Measurements from ENCODE around the gene ATP6V0A4. TPM values are rescaled to one million over a fixed set of nuclear protein-coding genes. Genes with fewer than 3 reads are reported as not detected.

The ATP6V0A4 gene
- 1 to 10 TPM; 1.3 to 4.4 TPM for polyA plus RNA-seq

- H3K27me3 ChIP-seq (ENCODE audit: control insufficient read depth in 1 of 2, insufficient read depth in 2 of 2, low read length in 2 of 2) = no peaks in the 10 kb centered on the region
- no peak within 1 kb of the TSS for H3K27ac ChIP-seq (ENCODE audit: low read depth in 2 of 2, low read length in 1 of 2)
- H3K36me3 ChIP-seq (ENCODE audit: control insufficient read depth in 2 of 2, insufficient read depth in 2 of 2, low read length in 1 of 2) = no peaks in the 10 kb centered on the region
- WGBS, 2 donors = 21 to 27% methylated on average over 14 of the region's 14 CpGs
- peaks cover 0 to 5% of the 10 kb centered on the region in 2 donors for H3K9me3 ChIP-seq (ENCODE audit: control insufficient read depth in 2 of 2, insufficient read depth in 1 of 2, low read depth in 1 of 2, low read length in 1 of 2)
- no peaks in the 10 kb centered on the region for H3K4me1 ChIP-seq (ENCODE audit: control insufficient read depth in 2 of 2, insufficient read depth in 2 of 2, low read length in 1 of 2)
- no peak within 1 kb of the TSS for H3K4me3 ChIP-seq (ENCODE audit: low read depth in 1 of 2, low read length in 2 of 2)
Observed at GRCh38 chr7:138797715-138798320, at the start of gene ATP6V0A4, which contains the start of gene TMEM213. Gene ATP6V0A4, minus strand, starts transcription at chr7:138798196. Its CDS starts 26,949 bp downstream, at chr7:138771247. Gene TMEM213, plus strand, starts transcription at chr7:138797994. Its CDS starts 111 bp downstream, at chr7:138798105.

DNA sequence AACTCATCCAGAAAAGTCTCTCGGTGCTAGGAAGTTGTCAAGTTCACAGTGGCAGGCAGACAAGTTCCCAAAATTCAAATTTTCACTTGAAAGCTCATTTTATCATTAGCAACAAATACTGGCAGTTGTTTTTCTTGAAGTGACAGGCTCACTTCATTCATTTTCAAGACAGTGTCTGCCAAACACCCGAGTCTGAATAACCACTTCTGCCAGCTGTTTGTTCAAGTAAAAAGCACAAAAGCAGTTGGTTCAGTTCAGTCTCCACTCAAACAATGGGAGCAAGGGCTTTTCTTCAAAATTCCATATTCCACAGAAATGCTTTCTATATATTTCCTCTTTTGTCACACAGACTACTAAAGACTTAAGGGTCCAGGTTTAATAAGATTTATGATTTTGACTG lies 47.7 kb upstream of the ATP6V0A4 start:
- peaks cover 0 to 2% of the 10 kb centered on the region in 2 donors for H3K27me3 ChIP-seq (ENCODE audit: control insufficient read depth in 1 of 2, insufficient read depth in 2 of 2, low read length in 2 of 2)
- WGBS, 2 donors = 35 to 38% methylated on average over 2 of the region's 2 CpGs
- no peak overlapping the region for H3K4me3 ChIP-seq (ENCODE audit: low read depth in 1 of 2, low read length in 2 of 2)
- no peak overlapping the region for H3K27ac ChIP-seq (ENCODE audit: low read depth in 2 of 2, low read length in 1 of 2)
- no peaks in the 10 kb centered on the region for H3K36me3 ChIP-seq (ENCODE audit: control insufficient read depth in 2 of 2, insufficient read depth in 2 of 2, low read length in 1 of 2)
- H3K9me3 ChIP-seq (ENCODE audit: control insufficient read depth in 2 of 2, insufficient read depth in 1 of 2, low read depth in 1 of 2, low read length in 1 of 2) = no peaks in the 10 kb centered on the region
- no peaks in the 10 kb centered on the region for H3K4me1 ChIP-seq (ENCODE audit: control insufficient read depth in 2 of 2, insufficient read depth in 2 of 2, low read length in 1 of 2)

DNA sequence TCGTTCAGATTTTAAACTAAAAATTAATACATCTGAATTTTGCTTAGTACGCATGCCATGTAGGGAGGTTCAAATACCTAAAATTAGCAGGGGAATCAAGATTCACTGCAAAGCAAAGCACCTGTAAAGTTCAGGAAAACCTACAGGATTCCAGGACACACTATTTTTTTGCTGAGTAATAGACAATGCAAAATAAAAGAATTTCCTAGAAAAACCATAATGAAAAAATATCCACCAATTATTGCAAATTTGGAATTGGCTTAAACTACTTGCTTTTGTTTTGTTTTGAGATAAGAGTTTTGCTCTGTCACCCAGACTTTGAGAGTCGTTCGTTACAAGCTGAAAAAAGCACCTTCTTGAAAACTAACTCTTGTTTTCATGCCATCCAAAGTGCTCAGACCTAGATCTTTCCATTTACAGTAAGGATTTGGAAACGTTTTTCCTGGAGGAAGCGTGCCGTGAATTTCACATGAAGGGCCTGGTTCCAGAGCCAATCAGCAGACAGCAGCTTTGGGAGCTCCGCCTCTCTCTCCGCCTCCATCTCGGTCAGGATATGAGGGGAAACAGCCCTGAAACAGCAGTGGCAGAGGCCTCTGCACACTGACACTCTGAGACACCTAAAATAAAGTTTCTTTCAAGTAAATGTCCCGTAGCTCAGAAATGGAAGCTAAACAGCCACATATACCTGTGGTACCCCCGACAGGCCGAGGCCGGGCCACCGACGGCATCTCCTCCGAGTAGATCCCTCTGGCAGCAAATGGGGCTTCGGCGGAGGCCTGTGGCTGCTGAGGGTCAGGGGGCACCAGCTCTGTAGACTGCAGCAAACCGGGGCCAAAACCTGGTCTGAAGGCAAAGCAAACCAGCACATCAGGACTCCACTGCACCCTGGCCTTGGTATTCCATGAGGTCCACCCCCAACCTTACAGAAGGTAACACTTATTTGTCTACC lies 45.9 kb upstream of the ATP6V0A4 start:
- WGBS, 2 donors = 91 to 92% methylated on average over 20 of the region's 20 CpGs
- Histone ChIP-seq H3K27ac (ENCODE audit: low read depth in 2 of 2, low read length in 1 of 2) (no peak overlapping the region), H3K4me1 (ENCODE audit: control insufficient read depth in 2 of 2, insufficient read depth in 2 of 2, low read length in 1 of 2) (no peaks in the 10 kb centered on the region), H3K27me3 (ENCODE audit: control insufficient read depth in 1 of 2, insufficient read depth in 2 of 2, low read length in 2 of 2) (peaks cover 0 to 2% of the 10 kb centered on the region in 2 donors), H3K36me3 (ENCODE audit: control insufficient read depth in 2 of 2, insufficient read depth in 2 of 2, low read length in 1 of 2) (no peaks in the 10 kb centered on the region), H3K4me3 (ENCODE audit: low read depth in 1 of 2, low read length in 2 of 2) (no peak overlapping the region), H3K9me3 (ENCODE audit: control insufficient read depth in 2 of 2, insufficient read depth in 1 of 2, low read depth in 1 of 2, low read length in 1 of 2) (no peaks in the 10 kb centered on the region)

- H3K27me3 ChIP-seq (ENCODE audit: control insufficient read depth in 1 of 2, insufficient read depth in 2 of 2, low read length in 2 of 2) = peaks cover 0 to 2% of the 10 kb centered on the region in 2 donors
- WGBS, 2 donors = 88 to 89% methylated on average over 12 of the region's 12 CpGs
- H3K4me3 ChIP-seq (ENCODE audit: low read depth in 1 of 2, low read length in 2 of 2) = no peak overlapping the region
- H3K36me3 ChIP-seq (ENCODE audit: control insufficient read depth in 2 of 2, insufficient read depth in 2 of 2, low read length in 1 of 2) = no peaks in the 10 kb centered on the region
- no peaks in the 10 kb centered on the region for H3K9me3 ChIP-seq (ENCODE audit: control insufficient read depth in 2 of 2, insufficient read depth in 1 of 2, low read depth in 1 of 2, low read length in 1 of 2)
- H3K27ac ChIP-seq (ENCODE audit: low read depth in 2 of 2, low read length in 1 of 2) = no peak overlapping the region
- H3K4me1 ChIP-seq (ENCODE audit: control insufficient read depth in 2 of 2, insufficient read depth in 2 of 2, low read length in 1 of 2) = no peaks in the 10 kb centered on the region
Observed at GRCh38 chr7:138842111-138842510, 44.1 kb upstream of the ATP6V0A4 start.

DNA sequence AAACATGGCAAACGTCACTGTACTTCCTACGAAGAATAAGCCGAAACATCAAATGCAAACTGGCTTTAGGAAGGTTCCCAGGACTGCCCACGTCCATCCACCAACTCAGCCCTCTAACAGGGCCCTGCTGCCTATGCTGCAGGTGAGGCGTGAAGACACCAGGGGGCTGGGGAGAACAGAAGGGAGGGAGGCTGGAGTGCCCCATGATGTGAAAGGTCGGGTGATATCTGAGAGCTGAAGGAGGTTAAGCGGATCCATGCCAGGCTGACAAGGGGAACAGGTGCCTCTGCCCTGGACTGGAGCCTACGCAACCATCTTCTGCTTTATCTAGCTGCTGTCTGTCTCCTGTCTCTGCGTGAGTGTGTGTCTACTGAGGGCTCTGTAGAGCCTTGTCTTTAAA lies 40.2 kb upstream of the ATP6V0A4 start:
- Histone ChIP-seq H3K9me3 (ENCODE audit: control insufficient read depth in 2 of 2, insufficient read depth in 1 of 2, low read depth in 1 of 2, low read length in 1 of 2) (no peaks in the 10 kb centered on the region), H3K36me3 (ENCODE audit: control insufficient read depth in 2 of 2, insufficient read depth in 2 of 2, low read length in 1 of 2) (no peaks in the 10 kb centered on the region), H3K4me1 (ENCODE audit: control insufficient read depth in 2 of 2, insufficient read depth in 2 of 2, low read length in 1 of 2) (no peaks in the 10 kb centered on the region), H3K27ac (ENCODE audit: low read depth in 2 of 2, low read length in 1 of 2) (no peak overlapping the region), H3K4me3 (ENCODE audit: low read depth in 1 of 2, low read length in 2 of 2) (no peak overlapping the region), H3K27me3 (ENCODE audit: control insufficient read depth in 1 of 2, insufficient read depth in 2 of 2, low read length in 2 of 2) (no peaks in the 10 kb centered on the region)
- 84 to 87% methylated on average over 9 of the region's 9 CpGs for WGBS, 2 donors

- WGBS, 2 donors = 54 to 55% methylated on average over 13 of the region's 13 CpGs
- no peaks in the 10 kb centered on the region for H3K4me1 ChIP-seq (ENCODE audit: control insufficient read depth in 2 of 2, insufficient read depth in 2 of 2, low read length in 1 of 2)
- no peaks in the 10 kb centered on the region for H3K9me3 ChIP-seq (ENCODE audit: control insufficient read depth in 2 of 2, insufficient read depth in 1 of 2, low read depth in 1 of 2, low read length in 1 of 2)
- no peaks in the 10 kb centered on the region for H3K27me3 ChIP-seq (ENCODE audit: control insufficient read depth in 1 of 2, insufficient read depth in 2 of 2, low read length in 2 of 2)
- no peak overlapping the region for H3K27ac ChIP-seq (ENCODE audit: low read depth in 2 of 2, low read length in 1 of 2)
- H3K36me3 ChIP-seq (ENCODE audit: control insufficient read depth in 2 of 2, insufficient read depth in 2 of 2, low read length in 1 of 2) = no peaks in the 10 kb centered on the region
- H3K4me3 ChIP-seq (ENCODE audit: low read depth in 1 of 2, low read length in 2 of 2) = no peak overlapping the region
Observed at GRCh38 chr7:138837627-138838026, 39.6 kb upstream of the ATP6V0A4 start.

GRCh38 chr7:138835087-138835486 lies 37.1 kb upstream of the ATP6V0A4 start:
- 88% methylated on average over 11 of the region's 11 CpGs for whole genome bisulfite sequencing, 2 donors
- Histone ChIP-seq H3K4me3 (ENCODE audit: low read depth in 1 of 2, low read length in 2 of 2) (no peak overlapping the region), H3K9me3 (ENCODE audit: control insufficient read depth in 2 of 2, insufficient read depth in 1 of 2, low read depth in 1 of 2, low read length in 1 of 2) (no peaks in the 10 kb centered on the region), H3K27me3 (ENCODE audit: control insufficient read depth in 1 of 2, insufficient read depth in 2 of 2, low read length in 2 of 2) (no peaks in the 10 kb centered on the region), H3K27ac (ENCODE audit: low read depth in 2 of 2, low read length in 1 of 2) (no peak overlapping the region), H3K36me3 (ENCODE audit: control insufficient read depth in 2 of 2, insufficient read depth in 2 of 2, low read length in 1 of 2) (no peaks in the 10 kb centered on the region), H3K4me1 (ENCODE audit: control insufficient read depth in 2 of 2, insufficient read depth in 2 of 2, low read length in 1 of 2) (no peaks in the 10 kb centered on the region)

GRCh38 chr7:138834583-138834982 lies 36.6 kb upstream of the ATP6V0A4 start:
- H3K36me3 ChIP-seq (ENCODE audit: control insufficient read depth in 2 of 2, insufficient read depth in 2 of 2, low read length in 1 of 2) = no peaks in the 10 kb centered on the region
- 87 to 88% methylated on average over 9 of the region's 9 CpGs for WGBS, 2 donors

DNA sequence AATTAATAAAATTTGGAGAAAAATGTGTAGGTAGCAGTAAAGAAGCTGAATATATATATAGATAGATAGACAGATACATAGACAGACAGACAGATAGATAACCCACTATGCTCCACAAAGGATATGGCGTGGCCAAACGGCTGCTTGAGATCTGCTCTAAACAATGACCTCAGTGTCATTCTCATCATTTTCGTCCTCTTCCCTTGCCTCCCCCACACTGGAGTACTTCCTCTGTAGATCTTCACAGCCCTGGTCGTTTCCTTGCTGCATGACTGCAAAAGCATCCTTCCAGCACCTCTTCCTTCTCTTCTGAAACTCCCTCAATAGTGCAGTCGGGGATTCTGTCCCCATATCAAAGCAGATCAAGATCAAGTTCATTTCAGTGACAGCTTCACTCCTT lies 35.6 kb upstream of the ATP6V0A4 start:
- 66 to 69% methylated on average over 5 of the region's 5 CpGs for WGBS, 2 donors
- no peaks in the 10 kb centered on the region for H3K36me3 ChIP-seq (ENCODE audit: control insufficient read depth in 2 of 2, insufficient read depth in 2 of 2, low read length in 1 of 2)
- H3K27me3 ChIP-seq (ENCODE audit: control insufficient read depth in 1 of 2, insufficient read depth in 2 of 2, low read length in 2 of 2) = no peaks in the 10 kb centered on the region
- H3K4me3 ChIP-seq (ENCODE audit: low read depth in 1 of 2, low read length in 2 of 2) = no peak overlapping the region
- no peaks in the 10 kb centered on the region for H3K9me3 ChIP-seq (ENCODE audit: control insufficient read depth in 2 of 2, insufficient read depth in 1 of 2, low read depth in 1 of 2, low read length in 1 of 2)
- H3K27ac ChIP-seq (ENCODE audit: low read depth in 2 of 2, low read length in 1 of 2) = no peak overlapping the region
- no peaks in the 10 kb centered on the region for H3K4me1 ChIP-seq (ENCODE audit: control insufficient read depth in 2 of 2, insufficient read depth in 2 of 2, low read length in 1 of 2)

More at GRCh38 chr7:138834583-138834982, 36.6 kb upstream of the ATP6V0A4 start:
- Histone ChIP-seq H3K4me1 (ENCODE audit: control insufficient read depth in 2 of 2, insufficient read depth in 2 of 2, low read length in 1 of 2) (no peaks in the 10 kb centered on the region), H3K9me3 (ENCODE audit: control insufficient read depth in 2 of 2, insufficient read depth in 1 of 2, low read depth in 1 of 2, low read length in 1 of 2) (no peaks in the 10 kb centered on the region), H3K4me3 (ENCODE audit: low read depth in 1 of 2, low read length in 2 of 2) (no peak overlapping the region), H3K27me3 (ENCODE audit: control insufficient read depth in 1 of 2, insufficient read depth in 2 of 2, low read length in 2 of 2) (no peaks in the 10 kb centered on the region), H3K27ac (ENCODE audit: low read depth in 2 of 2, low read length in 1 of 2) (no peak overlapping the region)

Data from esophagus (tissue), 2 donors.